BJ (cell line): ENCODE results near the gene HEMK1. TPM values are rescaled to one million over a fixed set of nuclear protein-coding genes. Genes with fewer than 3 reads are reported as not detected.

Source experiments
- CTCF ChIA-PET: fragments of 350-600 bp; formaldehyde crosslinking; extraction: SDS; loops from one replicate; lab custom pipeline; 2021; ENCODE audit warnings: antibody characterized with exemption, inconsistent platforms; lab: Yijun Ruan, JAX
- POLR2A ChIA-PET: fragments of 300-600 bp; sonication (Branson Sonifier 250); formaldehyde crosslinking; extraction: SDS; loops from one replicate; lab custom pipeline; 2021; ENCODE audit warnings: antibody characterized with exemption; lab: Charles Lee
- DNase-seq: peaks from one replicate; pipeline ENCODE4 v3.0.0-alpha.2; 2011; ENCODE audit warnings: low read depth
- H3K27me3 ChIP-seq: 2 replicates; pipeline ENCODE4 v1.6.0; 2011; ENCODE audit warnings: low read length; ENCODE audit not compliant: control insufficient read depth, insufficient read depth
- H3K36me3 ChIP-seq: 2 replicates; pipeline ENCODE4 v1.5.1; 2011; ENCODE audit warnings: low read length; ENCODE audit not compliant: control insufficient read depth, insufficient read depth
- H3K4me3 ChIP-seq: 2 replicates; pipeline ENCODE4 v1.5.1; 2011; ENCODE audit warnings: low read depth, mild to moderate bottlenecking, control low read depth, low read length
- polyA plus RNA-seq: library from polyadenylated mRNA; depleted of rRNA; stranded (reverse); fragments of >200 nt; gene quantifications from 2 replicates; pipeline ENCODE4 v1.2.3, GENCODE V29; 2011
- TF ChIP-seq, protein P1 (sequence below): IDR thresholded peaks from 2 replicates; pipeline ENCODE4 v1.5.1; 2011; ENCODE audit warnings: low read depth, mild to moderate bottlenecking, control low read depth, inconsistent platforms, low read length, moderate library complexity; ENCODE audit not compliant: insufficient read depth

Gene HEMK1
- polyA plus RNA-seq, 1 experiment = 21.3 TPM

- no peak for DNase-seq
- no peaks in the 10 kb centered on the region for H3K27me3 ChIP-seq
- H3K36me3 ChIP-seq = peaks cover 6% of the 10 kb centered on the region
- ChIA-PET POLR2A (no interaction called here), CTCF (interaction anchor here (1.5 to 1.9 kb wide), 2 partner anchors 12 to 16 kb away, joined by 5 to 9 read pairs; no protein-coding TSS in a partner anchor)
- no peak overlapping the region for H3K4me3 ChIP-seq
- TF ChIP-seq, protein P1, sequence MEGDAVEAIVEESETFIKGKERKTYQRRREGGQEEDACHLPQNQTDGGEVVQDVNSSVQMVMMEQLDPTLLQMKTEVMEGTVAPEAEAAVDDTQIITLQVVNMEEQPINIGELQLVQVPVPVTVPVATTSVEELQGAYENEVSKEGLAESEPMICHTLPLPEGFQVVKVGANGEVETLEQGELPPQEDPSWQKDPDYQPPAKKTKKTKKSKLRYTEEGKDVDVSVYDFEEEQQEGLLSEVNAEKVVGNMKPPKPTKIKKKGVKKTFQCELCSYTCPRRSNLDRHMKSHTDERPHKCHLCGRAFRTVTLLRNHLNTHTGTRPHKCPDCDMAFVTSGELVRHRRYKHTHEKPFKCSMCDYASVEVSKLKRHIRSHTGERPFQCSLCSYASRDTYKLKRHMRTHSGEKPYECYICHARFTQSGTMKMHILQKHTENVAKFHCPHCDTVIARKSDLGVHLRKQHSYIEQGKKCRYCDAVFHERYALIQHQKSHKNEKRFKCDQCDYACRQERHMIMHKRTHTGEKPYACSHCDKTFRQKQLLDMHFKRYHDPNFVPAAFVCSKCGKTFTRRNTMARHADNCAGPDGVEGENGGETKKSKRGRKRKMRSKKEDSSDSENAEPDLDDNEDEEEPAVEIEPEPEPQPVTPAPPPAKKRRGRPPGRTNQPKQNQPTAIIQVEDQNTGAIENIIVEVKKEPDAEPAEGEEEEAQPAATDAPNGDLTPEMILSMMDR = no peak
Observed at GRCh38 chr3:50584391-50584790, 15.1 kb downstream of the HEMK1 start.

- no peak for DNase-seq
- CTCF ChIA-PET = interaction anchor here (0.6 to 10.7 kb wide), 7 partner anchors 8 to 253 kb away, joined by 3 to 106 read pairs (median 4); partner anchors contain the start of genes CISH and MAPKAPK3
- POLR2A ChIA-PET = interaction anchor here (0.5 kb wide), 2 partner anchors 68 to 321 kb away, joined by 4 to 11 read pairs; no protein-coding TSS in a partner anchor
Observed at GRCh38 chr3:50585919-50586762, 16.8 kb downstream of the HEMK1 start.

GRCh38 chr3:50586763-50587070 is 17.4 kb downstream of the HEMK1 start:
- Histone ChIP-seq H3K36me3 (peaks cover 2% of the 10 kb centered on the region; the same call in 1 of the 2 replicates), H3K27me3 (no peaks in the 10 kb centered on the region), H3K4me3 (no peak overlapping the region)
- POLR2A ChIA-PET = interaction anchor here (0.5 kb wide), 1 partner anchor 322 kb away, joined by 4 read pairs; no protein-coding TSS in a partner anchor
- DNase-seq = no peak
- CTCF ChIA-PET = interaction anchor here (1.1 to 10.7 kb wide), 5 partner anchors 10 to 26 kb away, joined by 3 to 106 read pairs (median 3); partner anchors contain the start of genes CISH and MAPKAPK3
- TF ChIP-seq, protein P1 = no peak

More at GRCh38 chr3:50585919-50586762, 16.8 kb downstream of the HEMK1 start:
- Histone ChIP-seq H3K27me3 (no peaks in the 10 kb centered on the region), H3K4me3 (no peak overlapping the region), H3K36me3 (peaks cover 4% of the 10 kb centered on the region)
- TF ChIP-seq, protein P1 = no peak

DNA sequence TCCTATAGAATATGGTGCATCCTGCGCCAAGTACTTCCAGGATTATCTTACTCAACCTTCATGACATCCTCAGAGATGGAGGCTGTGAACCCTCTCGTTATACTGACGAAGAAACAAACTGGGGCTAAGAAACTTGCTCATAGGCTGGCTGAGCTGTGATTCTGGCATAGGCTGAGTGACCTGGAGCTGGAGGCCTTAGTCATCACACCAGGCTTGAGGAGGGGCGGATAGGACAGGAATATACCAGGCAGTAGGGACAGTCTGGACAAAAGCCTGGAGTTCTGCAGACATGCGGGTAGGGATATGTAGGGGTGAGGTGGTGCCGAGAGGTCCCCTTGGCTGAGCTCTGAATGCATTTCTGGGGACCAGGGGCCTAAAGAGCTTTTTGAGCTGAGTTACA is 18.1 kb downstream of the HEMK1 start:
- TF ChIP-seq, protein P1 = no peak
- peaks cover 2% of the 10 kb centered on the region; the same call in 1 of the 2 replicates for H3K36me3 ChIP-seq
- H3K27me3 ChIP-seq = no peaks in the 10 kb centered on the region
- POLR2A ChIA-PET = no interaction called here
- CTCF ChIA-PET = interaction anchor here (0.7 to 10.7 kb wide), 6 partner anchors 9 to 792 kb away, joined by 3 to 106 read pairs (median 4); partner anchors contain the start of genes CISH and MAPKAPK3
- DNase-seq = no peak
- H3K4me3 ChIP-seq = no peak overlapping the region
